Myocyte (in vitro differentiated cells): ENCODE measurements around the gene SLC45A1. TPM values are rescaled to one million over a fixed set of nuclear protein-coding genes. Genes with fewer than 3 reads are reported as not detected.
A peak's percentile ranks its signal among the peaks of the same experiment; 100 is the strongest.

Experiments
- DNase-seq: peaks from one replicate; pipeline ENCODE4 v3.0.0-alpha.2; 2012; ENCODE audit warnings: low read depth
- total RNA-seq: library from RNA; depleted of rRNA; stranded (reverse); fragments of >200 nt; gene quantifications from 2 replicates; pipeline ENCODE4 v1.2.3, GENCODE V29; 2014

The SLC45A1 gene
- total RNA-seq, 1 donor from 2014 or later = 0.70 TPM

DNA sequence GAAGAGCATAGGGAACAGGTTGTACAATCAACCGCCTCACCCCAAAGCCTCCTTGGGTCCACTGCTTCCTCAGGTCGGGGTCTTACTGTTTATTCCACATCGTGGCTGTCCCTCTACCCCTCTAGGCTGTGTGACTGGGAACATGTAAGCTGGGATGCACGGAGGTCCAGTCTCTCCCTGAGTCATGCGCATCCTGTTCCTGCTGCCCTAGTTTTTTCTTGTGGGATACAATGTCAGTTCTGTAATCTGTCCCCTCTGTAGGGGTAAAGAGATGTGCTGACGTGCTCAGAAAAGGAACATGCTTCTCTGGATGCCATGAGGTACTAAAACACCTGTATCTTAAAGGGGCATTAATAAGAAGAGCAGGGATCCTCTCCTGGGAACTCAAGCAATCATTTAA is 66.2 kb downstream of the SLC45A1 start:
- DNase-seq = no peak

DNA sequence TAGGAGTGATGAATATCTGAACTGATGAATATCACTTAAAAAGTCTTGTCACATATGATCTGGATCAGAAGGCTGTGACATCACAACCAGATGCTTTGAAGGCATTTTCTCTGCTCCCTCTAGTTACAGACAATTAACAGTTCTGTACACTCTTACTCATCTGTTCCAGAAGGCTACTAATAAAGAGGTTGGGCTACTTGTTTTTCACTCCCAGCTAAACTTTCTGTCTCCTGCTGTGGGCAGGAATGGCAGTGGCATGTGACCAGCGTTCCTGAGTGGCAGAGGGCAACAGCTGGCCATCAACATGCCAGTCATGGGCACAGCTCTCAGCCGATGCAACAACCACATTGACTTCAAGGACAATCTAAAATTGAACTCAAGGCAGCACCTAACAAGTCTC is 66.7 kb downstream of the SLC45A1 start:
- DNase-seq = peak; percentile 84

- DNase-seq = no peak
Observed at GRCh38 chr1:8386247-8386646, 68.3 kb downstream of the SLC45A1 start.

- DNase-seq = no peak
Observed at GRCh38 chr1:8388732-8389562, 71.0 kb downstream of the SLC45A1 start.

DNA sequence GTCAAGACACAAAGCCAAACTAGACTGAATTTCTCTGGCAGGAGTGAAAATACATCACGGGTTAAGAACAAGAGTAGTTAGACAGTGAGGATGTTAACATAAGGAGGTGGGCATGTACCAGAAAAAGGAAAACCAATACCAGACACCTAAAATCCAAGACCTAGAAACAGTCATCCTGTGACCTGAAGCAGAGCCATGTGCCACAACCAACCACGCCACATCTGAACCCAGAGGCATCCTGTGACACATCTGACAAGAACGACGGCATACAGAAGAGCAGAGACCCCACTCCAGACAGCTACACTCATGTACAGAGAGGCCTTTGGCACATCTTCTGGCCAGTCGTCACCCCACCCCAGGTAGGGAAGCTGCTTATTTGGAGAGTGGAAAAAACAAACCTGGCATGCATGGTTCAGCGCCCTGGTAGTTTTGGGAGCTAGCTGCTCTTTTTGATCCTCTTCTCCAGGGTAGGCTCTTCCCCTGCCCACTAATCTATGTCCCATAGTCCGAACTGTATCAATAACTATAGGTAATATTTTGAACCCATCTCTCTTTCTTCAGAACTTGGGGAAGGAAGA is 72.1 kb downstream of the SLC45A1 start:
- DNase-seq = no peak

DNA sequence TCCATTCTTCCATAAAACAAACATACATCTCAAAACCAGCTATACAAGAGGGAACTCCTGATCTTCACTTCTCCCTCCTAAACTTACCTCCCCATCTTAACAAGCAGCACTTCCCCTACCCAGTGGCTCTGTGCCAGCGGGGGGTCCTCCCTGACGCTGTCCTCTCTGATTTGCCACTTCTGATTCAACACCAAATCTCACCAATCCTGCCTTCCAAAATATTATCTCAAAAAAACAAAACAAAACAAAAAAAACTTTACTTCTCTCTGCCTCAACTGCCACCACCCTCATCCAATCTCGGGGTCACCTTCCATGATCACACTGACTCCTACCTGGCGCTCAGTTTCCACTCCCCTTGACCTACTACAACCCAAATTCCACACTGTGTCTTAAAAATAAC is 72.8 kb downstream of the SLC45A1 start:
- DNase-seq = no peak

DNA sequence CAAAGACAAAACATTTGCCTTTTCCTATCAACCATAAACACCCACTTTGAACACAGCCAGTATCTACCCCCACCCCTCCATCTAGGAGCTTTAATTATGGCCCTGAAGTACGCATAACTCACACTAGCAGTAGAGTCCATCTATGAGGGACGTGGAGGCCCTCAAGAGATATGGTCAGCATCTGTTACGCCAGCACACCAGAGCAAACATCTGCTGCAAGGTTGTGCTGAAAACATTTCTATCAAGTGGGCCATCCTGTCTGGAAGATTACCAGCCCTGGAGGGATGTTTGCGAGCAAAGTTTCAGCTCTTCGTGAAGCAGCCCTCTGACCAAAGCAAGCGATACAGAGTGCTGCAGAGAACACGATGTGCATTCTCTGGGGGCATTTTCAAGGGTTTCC is 74.6 kb downstream of the SLC45A1 start:
- no peak for DNase-seq
